Measurements from ENCODE around the gene LEPR. TPM values are rescaled to one million over a fixed set of nuclear protein-coding genes. Genes with fewer than 3 reads are reported as not detected.

Gene LEPR
- total RNA-seq, 1 experiment from 2014 or later: 3.5 TPM

DNA sequence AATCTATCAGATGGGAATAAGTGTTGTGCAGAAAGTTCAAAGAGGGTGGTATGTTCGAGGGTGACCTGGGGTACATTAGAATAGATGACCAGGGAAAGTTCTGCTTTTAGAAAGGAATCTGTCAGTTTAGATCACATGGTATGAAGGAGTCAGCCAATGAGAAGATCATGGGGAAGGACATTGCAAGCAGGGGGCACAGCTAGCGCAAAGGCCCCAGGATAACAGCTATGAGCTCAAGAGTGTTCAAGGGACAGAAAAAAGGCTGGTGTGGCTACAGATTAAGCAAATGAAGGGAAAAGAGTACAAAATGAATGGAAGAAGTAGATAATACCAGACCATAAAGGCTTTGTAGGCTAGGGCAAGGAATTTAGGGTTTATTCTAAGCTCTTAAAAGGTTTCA is 8.6 kb downstream of the LEPR start:
- H3K27ac Mint-ChIP-seq (ENCODE audit: unreplicated experiment): no peak overlapping the region
- intact Hi-C loops (cut with micrococcal nuclease; ENCODE audit: unreplicated experiment): loop anchor here (5.0 to 10.0 kb wide), 2 partner anchors 177 to 364 kb away; no protein-coding TSS in a partner anchor
- H3K4me1 Mint-ChIP-seq (ENCODE audit: low read depth, unreplicated experiment): peaks cover 42% of the 10 kb centered on the region
- no peak for DNase-seq
- TF ChIP-seq, protein P1, sequence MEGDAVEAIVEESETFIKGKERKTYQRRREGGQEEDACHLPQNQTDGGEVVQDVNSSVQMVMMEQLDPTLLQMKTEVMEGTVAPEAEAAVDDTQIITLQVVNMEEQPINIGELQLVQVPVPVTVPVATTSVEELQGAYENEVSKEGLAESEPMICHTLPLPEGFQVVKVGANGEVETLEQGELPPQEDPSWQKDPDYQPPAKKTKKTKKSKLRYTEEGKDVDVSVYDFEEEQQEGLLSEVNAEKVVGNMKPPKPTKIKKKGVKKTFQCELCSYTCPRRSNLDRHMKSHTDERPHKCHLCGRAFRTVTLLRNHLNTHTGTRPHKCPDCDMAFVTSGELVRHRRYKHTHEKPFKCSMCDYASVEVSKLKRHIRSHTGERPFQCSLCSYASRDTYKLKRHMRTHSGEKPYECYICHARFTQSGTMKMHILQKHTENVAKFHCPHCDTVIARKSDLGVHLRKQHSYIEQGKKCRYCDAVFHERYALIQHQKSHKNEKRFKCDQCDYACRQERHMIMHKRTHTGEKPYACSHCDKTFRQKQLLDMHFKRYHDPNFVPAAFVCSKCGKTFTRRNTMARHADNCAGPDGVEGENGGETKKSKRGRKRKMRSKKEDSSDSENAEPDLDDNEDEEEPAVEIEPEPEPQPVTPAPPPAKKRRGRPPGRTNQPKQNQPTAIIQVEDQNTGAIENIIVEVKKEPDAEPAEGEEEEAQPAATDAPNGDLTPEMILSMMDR (IDR thresholded peaks at IDR 0.05; ENCODE audit: unreplicated experiment): no peak
- no peaks in the 10 kb centered on the region for H3K27me3 Mint-ChIP-seq (ENCODE audit: unreplicated experiment)
- peaks cover 33% of the 10 kb centered on the region for H3K36me3 Mint-ChIP-seq (ENCODE audit: insufficient read depth, unreplicated experiment)
- BruUV-seq (replicated peaks): no TSS peak
- peaks cover 2% of the 10 kb centered on the region for H3K9me3 Mint-ChIP-seq (ENCODE audit: low read depth, unreplicated experiment)
- H3K4me3 Mint-ChIP-seq (ENCODE audit: low read depth, unreplicated experiment): no peak overlapping the region
- CTCF ChIA-PET: no interaction called here

DNA sequence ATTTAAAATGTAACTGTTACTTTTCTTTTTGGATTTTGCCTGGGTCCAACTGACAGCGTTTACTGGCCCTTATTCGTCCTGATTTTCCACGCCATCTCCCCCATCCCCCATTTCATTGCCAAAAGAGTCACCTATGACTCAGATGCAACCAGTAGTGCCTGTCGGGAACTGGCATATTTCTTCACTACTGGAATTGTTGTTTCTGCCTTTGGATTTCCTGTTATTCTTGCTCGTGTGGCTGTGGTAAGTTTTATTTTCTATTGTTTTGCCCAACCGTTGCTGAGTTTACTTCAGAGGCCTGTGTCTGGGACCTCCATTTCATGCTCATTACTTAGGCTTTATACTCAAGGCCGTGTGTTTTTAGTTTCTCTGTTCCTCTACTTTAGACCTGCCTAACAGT is 9.3 kb downstream of the LEPR start:
- H3K27me3 Mint-ChIP-seq (ENCODE audit: unreplicated experiment): no peaks in the 10 kb centered on the region
- H3K36me3 Mint-ChIP-seq (ENCODE audit: insufficient read depth, unreplicated experiment): peaks cover 29% of the 10 kb centered on the region
- H3K4me1 Mint-ChIP-seq (ENCODE audit: low read depth, unreplicated experiment): peaks cover 42% of the 10 kb centered on the region
- TF ChIP-seq, protein P1 (IDR thresholded peaks at IDR 0.05; ENCODE audit: unreplicated experiment): no peak
- no TSS peak for BruUV-seq (replicated peaks)
- H3K27ac Mint-ChIP-seq (ENCODE audit: unreplicated experiment): peak overlapping the region; percentile 57
- peak; percentile 32 for DNase-seq
- intact Hi-C loops (cut with micrococcal nuclease; ENCODE audit: unreplicated experiment): loop anchor here (1.0 to 10.0 kb wide), 4 partner anchors 178 to 365 kb away; no protein-coding TSS in a partner anchor
- no peak overlapping the region for H3K4me3 Mint-ChIP-seq (ENCODE audit: low read depth, unreplicated experiment)
- H3K9me3 Mint-ChIP-seq (ENCODE audit: low read depth, unreplicated experiment): peaks cover 2% of the 10 kb centered on the region
- CTCF ChIA-PET: no interaction called here

DNA sequence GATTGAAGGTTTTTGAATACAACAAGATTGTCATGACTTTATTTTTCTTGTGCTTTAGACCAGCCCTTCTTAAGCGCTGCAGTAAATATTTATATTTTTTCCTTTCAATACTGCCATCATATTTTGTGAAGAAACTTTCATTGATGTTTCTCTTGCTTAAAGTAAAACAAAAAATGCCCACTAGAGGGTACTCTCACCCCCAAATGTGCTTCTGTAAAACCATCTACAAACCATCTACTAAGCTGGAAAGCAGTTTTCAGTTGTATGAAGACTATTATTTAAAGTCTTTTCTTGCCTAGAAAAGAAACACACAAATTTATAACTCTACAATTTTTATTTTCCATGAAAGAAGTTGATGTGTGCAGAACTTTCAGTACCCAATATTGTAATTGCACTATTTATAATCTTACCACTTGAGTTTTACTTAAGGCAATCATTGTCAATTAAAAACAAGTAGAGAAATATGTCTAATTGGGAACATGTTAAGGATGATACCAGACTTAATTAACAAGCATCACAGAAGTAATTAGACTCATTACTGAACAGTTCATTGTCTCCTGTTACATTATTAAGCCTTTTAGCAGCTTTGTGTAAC is 10.7 kb downstream of the LEPR start:
- Mint-ChIP-seq H3K9me3 (ENCODE audit: low read depth, unreplicated experiment) (peaks cover 1% of the 10 kb centered on the region), H3K4me3 (ENCODE audit: low read depth, unreplicated experiment) (no peak overlapping the region), H3K36me3 (ENCODE audit: insufficient read depth, unreplicated experiment) (peaks cover 17% of the 10 kb centered on the region), H3K27me3 (ENCODE audit: unreplicated experiment) (no peaks in the 10 kb centered on the region), H3K27ac (ENCODE audit: unreplicated experiment) (no peak overlapping the region), H3K4me1 (ENCODE audit: low read depth, unreplicated experiment) (peaks cover 30% of the 10 kb centered on the region)
- CTCF ChIA-PET: interaction anchor here (0.6 to 1.4 kb wide), 5 partner anchors 11 to 257 kb away, joined by 3 to 9 read pairs (median 3); partner anchors contain the start of genes LEPR and LEPROT
- no TSS peak for BruUV-seq (replicated peaks)
- TF ChIP-seq, protein P1 (IDR thresholded peaks at IDR 0.05; ENCODE audit: unreplicated experiment): no peak
- intact Hi-C loops (cut with micrococcal nuclease; ENCODE audit: unreplicated experiment): loop anchor here (1.0 to 2.0 kb wide), 2 partner anchors 150 to 256 kb away; no protein-coding TSS in a partner anchor
- no peak for DNase-seq

DNA sequence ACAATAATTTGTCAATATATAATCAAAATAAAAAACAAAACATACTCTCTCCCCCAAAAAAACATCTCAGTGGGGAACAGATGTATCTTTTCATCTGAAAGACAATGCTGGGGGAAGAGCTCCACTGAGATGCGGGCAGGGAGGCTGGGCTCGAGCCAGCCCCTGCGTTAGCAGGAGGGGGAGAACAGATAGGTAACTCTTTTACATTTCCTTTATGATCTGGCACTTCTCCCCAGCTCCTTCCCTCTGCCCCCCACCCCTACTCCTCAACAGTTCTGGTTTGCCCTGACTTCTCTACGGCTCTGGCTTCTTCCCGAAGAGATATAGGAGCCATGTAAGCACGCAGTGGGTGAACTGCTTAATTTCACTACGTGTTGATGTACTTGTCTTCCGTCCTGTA is 12.4 kb downstream of the LEPR start:
- BruUV-seq (replicated peaks): TSS peak; percentile 16
- intact Hi-C loops (cut with micrococcal nuclease; ENCODE audit: unreplicated experiment): no loop called here
- Mint-ChIP-seq H3K36me3 (ENCODE audit: insufficient read depth, unreplicated experiment) (peaks cover 8% of the 10 kb centered on the region), H3K4me1 (ENCODE audit: low read depth, unreplicated experiment) (peaks cover 25% of the 10 kb centered on the region), H3K27me3 (ENCODE audit: unreplicated experiment) (no peaks in the 10 kb centered on the region), H3K9me3 (ENCODE audit: low read depth, unreplicated experiment) (no peaks in the 10 kb centered on the region), H3K4me3 (ENCODE audit: low read depth, unreplicated experiment) (no peak overlapping the region), H3K27ac (ENCODE audit: unreplicated experiment) (no peak overlapping the region)
- no peak for DNase-seq
- TF ChIP-seq, protein P1 (IDR thresholded peaks at IDR 0.05; ENCODE audit: unreplicated experiment): no peak
- CTCF ChIA-PET: no interaction called here
